Uterus (tissue), 4 donors: ENCODE results near the gene FRK. TPM values are rescaled to one million over a fixed set of nuclear protein-coding genes. Genes with fewer than 3 reads are reported as not detected.

ENCODE experiments used
- DNase-seq, 2 donors: peaks; one replicate each; pipeline ENCODE4 v3.0.0-alpha.2; 2019 to 2020
- H3K27ac ChIP-seq, 2 donors: fragments of 200-600 bp; sonication (generic); 1 replicate in 1 of 2; 2 replicates in 1 of 2; pipeline ENCODE4 v1.5.1; 2016 to 2018
- H3K27me3 ChIP-seq, 2 donors: fragments of 200-600 bp; sonication (generic); one replicate each; pipeline ENCODE4 v1.5.1; 2018 to 2019; ENCODE audit warnings: control low read depth in 1 of 2
- H3K36me3 ChIP-seq, 2 donors: fragments of 200-600 bp; sonication (generic); one replicate each; pipeline ENCODE4 v1.5.1; 2019; ENCODE audit warnings: control low read depth in 1 of 2
- H3K4me1 ChIP-seq, 2 donors: fragments of 200-600 bp; sonication (generic); one replicate each; pipeline ENCODE4 v1.5.1; 2018 to 2019; ENCODE audit warnings: control low read depth in 1 of 2
- H3K4me3 ChIP-seq, 2 donors: fragments of 200-600 bp; sonication (generic); 1 replicate in 1 of 2; 2 replicates in 1 of 2; pipeline ENCODE4 v1.5.1; 2018 to 2019; ENCODE audit warnings: mild to moderate bottlenecking in 1 of 2
- H3K9me3 ChIP-seq, 2 donors: fragments of 200-600 bp; sonication (generic); one replicate each; pipeline ENCODE4 v1.5.1; 2019; ENCODE audit warnings: control low read depth in 1 of 2
- CTCF ChIP-seq, 4 experiments: fragments of 200-600 bp in 2 of 4; fragments of 450-650 bp in 2 of 4; sonication (generic) in 2 of 4; IDR thresholded peaks; one replicate each; pipeline ENCODE4 v1.5.1; 2016 to 2019; ENCODE audit warnings: antibody characterized with exemption in 4 of 4, mild to moderate bottlenecking in 2 of 4, moderate library complexity in 1 of 4
- POLR2A ChIP-seq, 2 donors: fragments of 450-650 bp; IDR thresholded peaks; one replicate each; pipeline ENCODE4 v1.6.1; 2016; ENCODE audit warnings: antibody characterized with exemption in 2 of 2, mild to moderate bottlenecking in 1 of 2, moderate library complexity in 1 of 2
- intact Hi-C: fragments of 100-400 bp; cut with DNase I; formaldehyde crosslinking; loops from one replicate; pipeline ENCODE4 v1.15.1; 2023; ENCODE audit warnings: low total_unique reads
- total RNA-seq, 4 donors: library from RNA; depleted of rRNA in 3 of 4; stranded (reverse); fragments of >200 nt in 3 of 4; gene quantifications; one replicate each; pipeline versions ENCODE4 v1.1.0 to v1.2.4, GENCODE V29; 2014 to 2023
- donor health status: DM: yes; HTN: yes; CAD: no.

Gene FRK
- total RNA-seq, result 1 to 10 TPM; 1.8 to 8.2 (median 2.3) TPM

GRCh38 chr6:116060572-116061283, at the start of gene FRK:
FRK (minus strand) TSS chr6:116060891; CDS start chr6:116060311, 580 bp downstream.
- intact Hi-C loops, result no loop called here
- peak within 1 kb of the TSS; percentile 68 to 81 for H3K27ac ChIP-seq
- DNase-seq, result no peak

GRCh38 chr6:116108836-116109235, 48.1 kb upstream of the FRK start:
- no peaks in the 10 kb centered on the region for H3K9me3 ChIP-seq
- no peaks in the 10 kb centered on the region for H3K36me3 ChIP-seq
- intact Hi-C loops, result no loop called here
- no peak for DNase-seq
- H3K4me1 ChIP-seq, result no peaks in the 10 kb centered on the region
- no peak overlapping the region for H3K27ac ChIP-seq
- no peak overlapping the region for H3K4me3 ChIP-seq
- H3K27me3 ChIP-seq, result no peaks in the 10 kb centered on the region
- no peak for TF ChIP-seq POLR2A (IDR thresholded peaks at IDR 0.05)
- no peak for TF ChIP-seq CTCF (IDR thresholded peaks at IDR 0.05)

More at GRCh38 chr6:116060572-116061283, at the start of gene FRK:
- Histone ChIP-seq H3K4me3 (peak within 1 kb of the TSS; percentile 25 to 26), H3K4me1 (no peaks in the 10 kb centered on the region), H3K9me3 (no peaks in the 10 kb centered on the region), H3K36me3 (no peaks in the 10 kb centered on the region), H3K27me3 (no peaks in the 10 kb centered on the region)
- TF ChIP-seq CTCF (IDR thresholded peaks at IDR 0.05) (peak in 3 of 4 experiments; percentile 7 to 33 (median 29)), POLR2A (IDR thresholded peaks at IDR 0.05) (no peak)

GRCh38 chr6:116106146-116106545, 45.5 kb upstream of the FRK start:
- Histone ChIP-seq H3K36me3 (no peaks in the 10 kb centered on the region), H3K27ac (no peak overlapping the region), H3K27me3 (no peaks in the 10 kb centered on the region), H3K9me3 (no peaks in the 10 kb centered on the region), H3K4me3 (no peak overlapping the region), H3K4me1 (no peaks in the 10 kb centered on the region)
- TF ChIP-seq CTCF (IDR thresholded peaks at IDR 0.05) (no peak), POLR2A (IDR thresholded peaks at IDR 0.05) (no peak)
- DNase-seq, result no peak
- intact Hi-C loops, result no loop called here

- no peak for DNase-seq
- no peak for TF ChIP-seq CTCF (IDR thresholded peaks at IDR 0.05)
- no peak for TF ChIP-seq POLR2A (IDR thresholded peaks at IDR 0.05)
- Histone ChIP-seq H3K9me3 (no peaks in the 10 kb centered on the region), H3K36me3 (no peaks in the 10 kb centered on the region), H3K27me3 (no peaks in the 10 kb centered on the region), H3K4me3 (no peak overlapping the region), H3K4me1 (no peaks in the 10 kb centered on the region), H3K27ac (no peak overlapping the region)
- intact Hi-C loops, result no loop called here
Measured at GRCh38 chr6:116105247-116105646, 44.6 kb upstream of the FRK start.

GRCh38 chr6:116104636-116105035, 43.9 kb upstream of the FRK start:
- intact Hi-C loops, result no loop called here
- no peak for DNase-seq
- no peaks in the 10 kb centered on the region for H3K9me3 ChIP-seq
- TF ChIP-seq CTCF (IDR thresholded peaks at IDR 0.05), result no peak
- no peak for TF ChIP-seq POLR2A (IDR thresholded peaks at IDR 0.05)
- no peaks in the 10 kb centered on the region for H3K27me3 ChIP-seq
- no peaks in the 10 kb centered on the region for H3K4me1 ChIP-seq
- no peak overlapping the region for H3K4me3 ChIP-seq
- no peaks in the 10 kb centered on the region for H3K36me3 ChIP-seq
- no peak overlapping the region for H3K27ac ChIP-seq
